HFFc6 (cell line): Measurements from ENCODE around the gene ALG12. TPM values are rescaled to one million over a fixed set of nuclear protein-coding genes. Genes with fewer than 3 reads are reported as not detected.

Experiments
- DNase-seq: peaks from one replicate; pipeline ENCODE4 v3.0.0-alpha.2; 2018
- H3K27ac Mint-ChIP-seq: 2 replicates; pipeline ENCODE4 v1.8.0; 2020; ENCODE audit warnings: mild to moderate bottlenecking, mixed read lengths
- H3K27me3 Mint-ChIP-seq: 2 replicates; pipeline ENCODE4 v1.8.0; 2021; ENCODE audit warnings: mild to moderate bottlenecking, moderate library complexity, mixed read lengths; ENCODE audit not compliant: insufficient read depth
- H3K36me3 Mint-ChIP-seq: 2 replicates; pipeline ENCODE4 v1.8.0; 2021; ENCODE audit warnings: low read depth, mixed read lengths
- H3K4me1 Mint-ChIP-seq: 2 replicates; pipeline ENCODE4 v1.8.0; 2020; ENCODE audit warnings: low read depth, mixed read lengths
- H3K4me3 Mint-ChIP-seq: 2 replicates; pipeline ENCODE4 v1.8.0; 2020; ENCODE audit warnings: mild to moderate bottlenecking, moderate library complexity, mixed read lengths
- H3K9me3 Mint-ChIP-seq: 2 replicates; pipeline ENCODE4 v1.8.0; 2020; ENCODE audit warnings: mild to moderate bottlenecking, mixed read lengths
- total RNA-seq, 6 experiments: library from RNA; stranded (reverse); fragmentation: NEBNext Ultra II Directional; extraction: Animal tissue kit (Norgen Biotek cat#: 25700); gene quantifications; 2 replicates in 1 of 6; 3 replicates in 5 of 6; pipeline ENCODE4 v1.2.3, GENCODE V29; 2021
- TF ChIP-seq, protein P1 (sequence below): fragments of 200-600 bp; sonication (generic); IDR thresholded peaks from 2 replicates; pipeline ENCODE4 v1.5.0; 2021; ENCODE audit warnings: antibody characterized with exemption, mild to moderate bottlenecking

Gene ALG12
- total RNA-seq, 6 experiments from 2014 or later = 17.2 to 25.1 (median 20.2) TPM

DNA sequence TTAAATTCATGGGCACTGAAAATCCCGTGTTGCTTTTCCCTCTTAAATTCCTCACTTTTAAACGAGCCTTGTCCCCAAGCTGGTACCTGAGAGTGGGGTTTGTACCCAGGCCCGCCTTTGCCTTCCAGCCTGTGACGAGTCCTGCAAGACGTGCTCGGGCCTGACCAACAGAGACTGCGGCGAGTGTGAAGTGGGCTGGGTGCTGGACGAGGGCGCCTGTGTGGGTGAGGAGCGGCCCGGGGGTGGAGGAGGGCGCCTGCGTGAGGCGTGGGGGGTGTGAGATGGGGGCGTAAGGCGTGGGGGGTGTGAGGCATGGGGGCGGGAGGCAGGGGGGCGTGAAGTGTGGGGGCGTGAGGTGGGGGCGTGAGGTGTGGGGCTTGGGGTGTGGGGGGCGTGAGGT is 4.2 kb upstream of the ALG12 start:
- no peak overlapping the region for H3K4me3 Mint-ChIP-seq
- peaks cover 5% of the 10 kb centered on the region; the same call in 1 of the 2 replicates for H3K36me3 Mint-ChIP-seq
- H3K4me1 Mint-ChIP-seq = peaks cover 10% of the 10 kb centered on the region; the same call in 1 of the 2 replicates
- peaks cover 2% of the 10 kb centered on the region; the same call in 1 of the 2 replicates for H3K27me3 Mint-ChIP-seq
- no peak for DNase-seq
- TF ChIP-seq, protein P1, sequence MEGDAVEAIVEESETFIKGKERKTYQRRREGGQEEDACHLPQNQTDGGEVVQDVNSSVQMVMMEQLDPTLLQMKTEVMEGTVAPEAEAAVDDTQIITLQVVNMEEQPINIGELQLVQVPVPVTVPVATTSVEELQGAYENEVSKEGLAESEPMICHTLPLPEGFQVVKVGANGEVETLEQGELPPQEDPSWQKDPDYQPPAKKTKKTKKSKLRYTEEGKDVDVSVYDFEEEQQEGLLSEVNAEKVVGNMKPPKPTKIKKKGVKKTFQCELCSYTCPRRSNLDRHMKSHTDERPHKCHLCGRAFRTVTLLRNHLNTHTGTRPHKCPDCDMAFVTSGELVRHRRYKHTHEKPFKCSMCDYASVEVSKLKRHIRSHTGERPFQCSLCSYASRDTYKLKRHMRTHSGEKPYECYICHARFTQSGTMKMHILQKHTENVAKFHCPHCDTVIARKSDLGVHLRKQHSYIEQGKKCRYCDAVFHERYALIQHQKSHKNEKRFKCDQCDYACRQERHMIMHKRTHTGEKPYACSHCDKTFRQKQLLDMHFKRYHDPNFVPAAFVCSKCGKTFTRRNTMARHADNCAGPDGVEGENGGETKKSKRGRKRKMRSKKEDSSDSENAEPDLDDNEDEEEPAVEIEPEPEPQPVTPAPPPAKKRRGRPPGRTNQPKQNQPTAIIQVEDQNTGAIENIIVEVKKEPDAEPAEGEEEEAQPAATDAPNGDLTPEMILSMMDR = no peak
- H3K27ac Mint-ChIP-seq = no peak overlapping the region
- no peaks in the 10 kb centered on the region for H3K9me3 Mint-ChIP-seq

GRCh38 chr22:49921508-49922278 is 3.5 kb upstream of the ALG12 start:
- peaks cover 5% of the 10 kb centered on the region; the same call in 1 of the 2 replicates for H3K36me3 Mint-ChIP-seq

GRCh38 chr22:49920859-49921258 is 2.6 kb upstream of the ALG12 start:
- H3K27me3 Mint-ChIP-seq = peaks cover 2% of the 10 kb centered on the region; the same call in 1 of the 2 replicates
- TF ChIP-seq, protein P1 = no peak
- peaks cover 10% of the 10 kb centered on the region; the same call in 1 of the 2 replicates for H3K4me1 Mint-ChIP-seq
- no peaks in the 10 kb centered on the region for H3K9me3 Mint-ChIP-seq
- no peak overlapping the region for H3K4me3 Mint-ChIP-seq
- H3K36me3 Mint-ChIP-seq = peaks cover 5% of the 10 kb centered on the region; the same call in 1 of the 2 replicates
- no peak for DNase-seq
- no peak overlapping the region for H3K27ac Mint-ChIP-seq

More at GRCh38 chr22:49921508-49922278, 3.5 kb upstream of the ALG12 start:
- Mint-ChIP-seq H3K9me3 (no peaks in the 10 kb centered on the region), H3K4me1 (peaks cover 10% of the 10 kb centered on the region; the same call in 1 of the 2 replicates), H3K27me3 (peaks cover 2% of the 10 kb centered on the region; the same call in 1 of the 2 replicates), H3K27ac (no peak overlapping the region), H3K4me3 (no peak overlapping the region)
- TF ChIP-seq, protein P1 = no peak
- DNase-seq = no peak

DNA sequence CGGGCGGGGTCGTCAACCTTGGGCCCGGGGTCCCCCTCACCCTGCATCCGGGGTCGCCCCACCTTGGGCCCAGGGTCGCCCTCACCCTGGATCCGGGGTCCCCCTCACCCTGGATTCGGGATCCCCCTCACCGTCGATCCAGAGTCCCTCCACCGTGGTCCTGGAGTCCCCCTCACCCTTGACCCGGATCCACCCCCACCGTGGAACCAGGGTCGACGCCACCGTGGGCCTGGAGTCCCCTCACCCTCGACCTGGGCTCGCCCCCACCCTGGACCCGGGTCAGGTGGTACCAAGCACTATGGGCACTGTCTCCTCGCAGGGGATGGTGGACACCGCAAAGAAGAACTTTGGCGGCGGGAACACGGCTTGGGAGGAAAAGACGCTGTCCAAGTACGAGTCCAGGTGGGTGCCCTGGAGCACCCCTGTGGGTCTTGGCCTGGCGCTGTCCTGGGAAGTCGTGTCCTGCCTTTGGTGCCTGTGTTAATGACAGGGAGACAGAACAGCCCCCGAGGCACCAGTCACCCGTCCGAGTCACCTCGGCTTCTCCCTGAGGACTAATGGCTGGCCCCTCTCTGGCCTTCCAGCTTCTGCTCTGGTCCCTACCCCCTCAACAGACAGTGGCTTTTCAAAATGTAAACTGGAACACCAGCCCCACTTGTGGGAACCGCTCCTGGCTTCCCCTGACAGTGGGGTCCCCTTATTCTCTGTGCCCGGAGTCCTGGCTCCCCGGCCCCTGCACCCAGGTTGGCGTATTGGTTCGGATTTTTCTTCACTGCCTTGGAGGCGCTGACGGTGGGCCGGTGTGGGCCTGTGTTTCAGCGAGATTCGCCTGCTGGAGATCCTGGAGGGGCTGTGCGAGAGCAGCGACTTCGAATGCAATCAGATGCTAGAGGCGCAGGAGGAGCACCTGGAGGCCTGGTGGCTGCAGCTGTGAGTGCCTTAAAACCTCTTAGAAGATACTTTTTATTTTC is 958 bp upstream of the ALG12 start:
- no peak for DNase-seq
- Mint-ChIP-seq H3K27ac (no peak overlapping the region), H3K9me3 (no peaks in the 10 kb centered on the region), H3K27me3 (peaks cover 2% of the 10 kb centered on the region; the same call in 1 of the 2 replicates), H3K4me3 (peak overlapping the region; percentile 81), H3K36me3 (no peaks in the 10 kb centered on the region), H3K4me1 (peaks cover 10% of the 10 kb centered on the region; the same call in 1 of the 2 replicates)
- TF ChIP-seq, protein P1 = no peak

- Mint-ChIP-seq H3K27ac (no peak overlapping the region), H3K36me3 (peaks cover 5% of the 10 kb centered on the region; the same call in 1 of the 2 replicates), H3K9me3 (no peaks in the 10 kb centered on the region), H3K27me3 (no peaks in the 10 kb centered on the region; the same call in none of the 2 replicates), H3K4me1 (peaks cover 10% of the 10 kb centered on the region; the same call in 1 of the 2 replicates), H3K4me3 (peak overlapping the region; percentile 93)
- TF ChIP-seq, protein P1 = no peak
- no peak for DNase-seq
These were observed 1.4 kb downstream of the ALG12 start for GRCh38 chr22:49916831-49917230.
